ENCODE measurements around the gene C1QTNF5.

The C1QTNF5 gene

GRCh38 chr11:119356349-119357031 is 15.8 kb upstream of the C1QTNF5 start:
- DNase-seq: peak; percentile 69

GRCh38 chr11:119355091-119355843 is 14.6 kb upstream of the C1QTNF5 start:
- DNase-seq: no peak

- DNase-seq: no peak
Observed at GRCh38 chr11:119352857-119353260, 12.2 kb upstream of the C1QTNF5 start.

GRCh38 chr11:119351232-119351631 is 10.5 kb upstream of the C1QTNF5 start:
- no peak for DNase-seq

- no peak for DNase-seq
Observed at GRCh38 chr11:119350302-119350701, 9.6 kb upstream of the C1QTNF5 start.

GRCh38 chr11:119347940-119348605 is 7.4 kb upstream of the C1QTNF5 start:
- no peak for DNase-seq

GRCh38 chr11:119347242-119347641 is 6.6 kb upstream of the C1QTNF5 start:
- no peak for DNase-seq

- DNase-seq: no peak
Observed at GRCh38 chr11:119346605-119347004, 5.9 kb upstream of the C1QTNF5 start, which contains the start of gene MFRP. TSS of gene MFRP (minus strand) at chr11:119346705. CDS start at chr11:119346513, 192 bp downstream.

- DNase-seq: no peak
Observed at GRCh38 chr11:119345685-119346084, 5.0 kb upstream of the C1QTNF5 start.

- no peak for DNase-seq
Observed at GRCh38 chr11:119344291-119345010, 3.8 kb upstream of the C1QTNF5 start.

GRCh38 chr11:119343726-119344125 is 3.0 kb upstream of the C1QTNF5 start:
- no peak for DNase-seq

GRCh38 chr11:119342362-119343130 is 1.9 kb upstream of the C1QTNF5 start:
- no peak for DNase-seq

GRCh38 chr11:119342023-119342300 is 1.3 kb upstream of the C1QTNF5 start:
- DNase-seq: no peak

GRCh38 chr11:119341222-119342022 is 739 bp upstream of the C1QTNF5 start:
- no peak for DNase-seq

- DNase-seq: no peak
Observed at GRCh38 chr11:119339589-119340334, 921 bp downstream of the C1QTNF5 start.

GRCh38 chr11:119338965-119339588 is 1.6 kb downstream of the C1QTNF5 start:
- DNase-seq: no peak

- DNase-seq: peak; percentile 69
Observed at GRCh38 chr11:119338318-119338890, 2.3 kb downstream of the C1QTNF5 start.

- no peak for DNase-seq
Observed at GRCh38 chr11:119337581-119338317, 2.9 kb downstream of the C1QTNF5 start.

- no peak for DNase-seq
Observed at GRCh38 chr11:119336744-119337469, 3.8 kb downstream of the C1QTNF5 start.
